Brain microvascular endothelial cell (primary cell): ENCODE data around the gene AKAP8.
"Not testable (repeated sequence)": the region's sequence is repeated elsewhere in the genome, so short reads cannot be mapped to it uniquely, and the experiment has no call there.

Source experiments
- DNase-seq: peaks from one replicate; pipeline ENCODE4 v3.0.0-alpha.2; 2020
- H3K27ac ChIP-seq: fragments of 250-450 bp; sonication (Bioruptor Pico); 2 replicates; pipeline ENCODE4 v1.5.1; 2020; ENCODE audit warnings: mild to moderate bottlenecking, moderate library complexity
- H3K27me3 ChIP-seq: fragments of 250-450 bp; sonication (Bioruptor Pico); replicated peaks from 2 replicates; pipeline ENCODE4 v1.5.1; 2020; ENCODE audit warnings: mild to moderate bottlenecking
- H3K36me3 ChIP-seq: fragments of 250-450 bp; sonication (Bioruptor Pico); replicated peaks from 2 replicates; pipeline ENCODE4 v1.5.1; 2020; ENCODE audit warnings: mild to moderate bottlenecking
- H3K4me3 ChIP-seq: 2 replicates; pipeline ENCODE4 v1.5.1; 2011; ENCODE audit warnings: low read depth, mild to moderate bottlenecking, control low read depth, low read length, moderate library complexity
- in situ Hi-C: cut with HindIII; loops from 2 replicates; pipeline ENCODE4 v1.10.0; 2017; ENCODE audit warnings: low sequenced_read_pairs, low pct_ligation_motif_present
- TF ChIP-seq, protein P1 (sequence below): IDR thresholded peaks from 2 replicates; pipeline ENCODE4 v1.5.1; 2011; ENCODE audit warnings: low read depth, mild to moderate bottlenecking, moderate library complexity, low read length, control low read depth, inconsistent platforms; ENCODE audit errors: missing control alignments

AKAP8 gene

GRCh38 chr19:15358918-15359317 is 20.7 kb downstream of the AKAP8 start:
- no peak for DNase-seq
- Histone ChIP-seq H3K27me3 (no peaks in the 10 kb centered on the region), H3K27ac (no peak overlapping the region), H3K36me3 (peaks cover 59% of the 10 kb centered on the region), H3K4me3 (no peak overlapping the region)
- TF ChIP-seq, protein P1, sequence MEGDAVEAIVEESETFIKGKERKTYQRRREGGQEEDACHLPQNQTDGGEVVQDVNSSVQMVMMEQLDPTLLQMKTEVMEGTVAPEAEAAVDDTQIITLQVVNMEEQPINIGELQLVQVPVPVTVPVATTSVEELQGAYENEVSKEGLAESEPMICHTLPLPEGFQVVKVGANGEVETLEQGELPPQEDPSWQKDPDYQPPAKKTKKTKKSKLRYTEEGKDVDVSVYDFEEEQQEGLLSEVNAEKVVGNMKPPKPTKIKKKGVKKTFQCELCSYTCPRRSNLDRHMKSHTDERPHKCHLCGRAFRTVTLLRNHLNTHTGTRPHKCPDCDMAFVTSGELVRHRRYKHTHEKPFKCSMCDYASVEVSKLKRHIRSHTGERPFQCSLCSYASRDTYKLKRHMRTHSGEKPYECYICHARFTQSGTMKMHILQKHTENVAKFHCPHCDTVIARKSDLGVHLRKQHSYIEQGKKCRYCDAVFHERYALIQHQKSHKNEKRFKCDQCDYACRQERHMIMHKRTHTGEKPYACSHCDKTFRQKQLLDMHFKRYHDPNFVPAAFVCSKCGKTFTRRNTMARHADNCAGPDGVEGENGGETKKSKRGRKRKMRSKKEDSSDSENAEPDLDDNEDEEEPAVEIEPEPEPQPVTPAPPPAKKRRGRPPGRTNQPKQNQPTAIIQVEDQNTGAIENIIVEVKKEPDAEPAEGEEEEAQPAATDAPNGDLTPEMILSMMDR, result no peak
- in situ Hi-C loops, result no loop called here

DNA sequence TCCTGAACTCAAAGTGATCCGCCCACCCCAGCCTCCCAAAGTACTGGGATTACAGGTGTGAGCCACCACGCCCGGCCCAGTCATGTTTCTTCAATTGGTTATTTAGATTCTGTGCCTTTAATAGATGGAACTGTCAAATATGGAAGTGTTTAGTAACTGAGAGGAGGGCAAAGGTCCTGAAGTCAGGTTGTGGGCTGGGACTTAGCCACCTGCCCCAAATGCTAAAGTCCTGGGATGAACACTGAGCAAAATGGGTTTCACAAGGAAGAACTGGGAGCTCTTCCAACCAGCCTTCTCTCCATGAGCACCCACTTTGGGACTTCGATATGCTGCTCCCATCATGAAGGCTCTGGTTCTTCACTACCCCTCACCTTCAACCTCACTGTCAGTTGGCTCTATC is 21.7 kb downstream of the AKAP8 start:
- peaks cover 57% of the 10 kb centered on the region for H3K36me3 ChIP-seq
- no peak overlapping the region for H3K4me3 ChIP-seq
- DNase-seq, result no peak
- H3K27ac ChIP-seq, result no peak overlapping the region
- in situ Hi-C loops, result no loop called here
- TF ChIP-seq, protein P1, result no peak
- H3K27me3 ChIP-seq, result no peaks in the 10 kb centered on the region

- no peak overlapping the region for H3K4me3 ChIP-seq
- no peak for DNase-seq
- H3K27ac ChIP-seq, result no peak overlapping the region
- H3K27me3 ChIP-seq, result no peaks in the 10 kb centered on the region
- TF ChIP-seq, protein P1, result no peak
- H3K36me3 ChIP-seq, result peaks cover 36% of the 10 kb centered on the region
- in situ Hi-C loops, result no loop called here
Measured at GRCh38 chr19:15354566-15355296, 24.9 kb downstream of the AKAP8 start.

DNA sequence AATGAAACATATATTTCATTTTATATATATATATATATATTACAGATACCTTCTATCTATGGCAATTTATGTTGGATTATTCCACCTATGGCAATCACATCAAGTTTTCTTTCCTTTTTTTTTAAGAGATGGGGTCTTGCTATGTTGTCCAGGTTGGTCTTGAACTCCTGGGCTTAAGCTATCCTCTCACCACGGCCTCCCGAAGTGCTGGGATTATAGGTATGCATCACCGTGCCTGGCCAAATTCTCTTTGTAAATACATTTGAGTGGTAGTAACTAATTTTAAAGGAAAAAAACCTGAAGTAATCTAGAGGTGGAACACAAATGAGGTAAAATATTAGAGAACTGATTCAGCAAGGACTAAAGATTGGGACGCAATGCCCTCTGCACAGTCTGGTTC is 25.7 kb downstream of the AKAP8 start:
- DNase-seq, result no peak
- H3K36me3 ChIP-seq, result peaks cover 28% of the 10 kb centered on the region
- H3K27ac ChIP-seq, result no peak overlapping the region
- no peaks in the 10 kb centered on the region for H3K27me3 ChIP-seq
- no peak overlapping the region for H3K4me3 ChIP-seq
- in situ Hi-C loops, result no loop called here
- TF ChIP-seq, protein P1, result no peak

DNA sequence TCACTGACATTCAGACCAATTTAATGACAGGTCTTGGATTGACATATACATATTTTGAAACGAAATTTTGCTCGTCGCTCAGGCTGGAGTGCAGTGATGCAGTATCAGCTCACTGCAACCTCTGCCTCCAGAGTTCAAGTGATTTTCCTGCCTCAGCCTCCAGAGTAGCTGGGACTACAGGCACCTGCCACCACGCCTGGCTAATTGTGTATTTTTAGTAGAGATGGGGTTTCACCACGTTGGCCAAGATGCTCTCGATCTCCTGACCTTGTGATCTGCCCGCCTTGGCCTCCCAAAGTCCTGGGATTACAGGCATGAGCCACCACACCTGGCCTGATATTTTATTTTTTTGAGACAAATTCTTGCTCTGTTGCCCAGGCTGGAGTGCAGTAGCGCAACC is 27.1 kb downstream of the AKAP8 start:
- in situ Hi-C loops, H3K4me3 ChIP-seq, H3K27ac ChIP-seq, H3K27me3 ChIP-seq, DNase-seq: not testable (repeated sequence)
- peaks cover 16% of the 10 kb centered on the region for H3K36me3 ChIP-seq

GRCh38 chr19:15341328-15341727 is 38.3 kb downstream of the AKAP8 start:
- H3K27ac ChIP-seq, DNase-seq, H3K4me3 ChIP-seq, H3K36me3 ChIP-seq, in situ Hi-C loops, H3K27me3 ChIP-seq: not testable (repeated sequence)

- DNase-seq, result no peak
- peaks cover 2% of the 10 kb centered on the region for H3K36me3 ChIP-seq
- no peak overlapping the region for H3K4me3 ChIP-seq
- TF ChIP-seq, protein P1, result no peak
- H3K27me3 ChIP-seq, result no peaks in the 10 kb centered on the region
- in situ Hi-C loops, result no loop called here
- H3K27ac ChIP-seq, result no peak overlapping the region
Measured at GRCh38 chr19:15340086-15340485, 39.5 kb downstream of the AKAP8 start.
